Panc1 (cell line): ENCODE measurements around the gene CAPN8. TPM values are rescaled to one million over a fixed set of nuclear protein-coding genes. Genes with fewer than 3 reads are reported as not detected.

Experiments
- ATAC-seq: fragments of 200-7000 bp; cut with Tn5 transposase; 2 replicates; pipeline ENCODE4 v1.9.1; 2020; ENCODE audit warnings: mild to moderate bottlenecking, moderate library complexity
- BruUV-seq: library from RNA; stranded (reverse); fragments of 400-500 nt; replicated peaks from 2 replicates; lab custom pipeline; 2021; lab: Mats Ljungman, UMichigan
- CTCF ChIA-PET: fragments of 300-600 bp; sonication (Branson Sonifier 250); formaldehyde crosslinking; loops from one replicate; lab custom pipeline; 2022; ENCODE audit warnings: antibody characterized with exemption; lab: Charles Lee
- POLR2A ChIA-PET: fragments of 300-600 bp; sonication (Branson Sonifier 250); formaldehyde crosslinking; loops from one replicate; lab custom pipeline; 2022; ENCODE audit warnings: antibody characterized with exemption; lab: Charles Lee
- DNase-seq: peaks from one replicate; pipeline ENCODE4 v3.0.0-alpha.2; 2010; ENCODE audit warnings: low read depth, low spot score
- H3K27ac ChIP-seq: 2 replicates; pipeline ENCODE4 v1.5.1; 2011; ENCODE audit warnings: mild to moderate bottlenecking, low read length, inconsistent platforms
- H3K27me3 ChIP-seq: fragments of 200-500 bp; sonication (Bioruptor generic); 2 replicates; pipeline ENCODE4 v1.6.0; 2014; ENCODE audit warnings: low read length, inconsistent platforms; ENCODE audit not compliant: control insufficient read depth, insufficient read depth
- H3K36me3 ChIP-seq: fragments of 200-500 bp; sonication (Bioruptor generic); 2 replicates; pipeline ENCODE4 v1.5.1; 2014; ENCODE audit warnings: inconsistent platforms, mild to moderate bottlenecking, low read length, moderate library complexity; ENCODE audit not compliant: control insufficient read depth, insufficient read depth
- H3K4me1 ChIP-seq: 2 replicates; pipeline ENCODE4 v1.5.1; 2011; ENCODE audit warnings: inconsistent platforms, mild to moderate bottlenecking, low read length, moderate library complexity; ENCODE audit not compliant: control insufficient read depth, insufficient read depth
- H3K4me3 ChIP-seq, 2 experiments: 2 replicates each; pipeline ENCODE4 v1.5.1; 2011 to 2012; ENCODE audit warnings: low read depth in 2 of 2, low read length in 2 of 2, mild to moderate bottlenecking in 2 of 2, inconsistent platforms in 1 of 2, moderate library complexity in 1 of 2
- H3K9me3 ChIP-seq: fragments of 200-500 bp; sonication (Bioruptor generic); 2 replicates; pipeline ENCODE4 v1.5.1; 2014; ENCODE audit warnings: low read depth, mild to moderate bottlenecking, inconsistent platforms, low read length, moderate library complexity; ENCODE audit not compliant: control insufficient read depth, insufficient read depth
- POLR2AphosphoS5 ChIP-seq: IDR thresholded peaks from 2 replicates; pipeline ENCODE4 v1.6.1; 2012; ENCODE audit warnings: mild to moderate bottlenecking, low read depth, low read length, moderate library complexity
- SIN3A ChIP-seq: IDR thresholded peaks from 2 replicates; pipeline ENCODE4 v1.6.1; 2012; ENCODE audit warnings: low read depth, mild to moderate bottlenecking, low read length, moderate library complexity, borderline replicate concordance; ENCODE audit not compliant: insufficient read depth
- TCF7L2 ChIP-seq: IDR thresholded peaks from 2 replicates; pipeline ENCODE4 v1.6.1; 2011; ENCODE audit warnings: mild to moderate bottlenecking, low read depth, low read length, inconsistent platforms
- in situ Hi-C: cut with HindIII; loops from 2 replicates; pipeline ENCODE4 v1.10.0; 2016; ENCODE audit warnings: low sequenced_read_pairs, low pct_unique_long_range_greater_than_20kb
- intact Hi-C: fragments of 100-400 bp; cut with micrococcal nuclease; formaldehyde crosslinking; loops from one replicate; pipeline ENCODE4 v1.10.0; 2022; ENCODE audit not compliant: unreplicated experiment
- total RNA-seq: library from RNA; stranded (reverse); gene quantifications from one replicate; pipeline ENCODE4 v1.2.1, GENCODE V29; 2021; ENCODE audit not compliant: unreplicated experiment
- TF ChIP-seq, protein P1 (sequence below), 2 experiments: IDR thresholded peaks; 2 replicates each; pipeline ENCODE4 v1.6.1; 2011 to 2012; ENCODE audit warnings: low read depth in 2 of 2, control low read depth in 1 of 2, low read length in 1 of 2, mild to moderate bottlenecking in 1 of 2, moderate library complexity in 1 of 2; ENCODE audit not compliant: insufficient read depth in 1 of 2
- TF ChIP-seq, protein P2 (sequence below): fragments of 450-650 bp; IDR thresholded peaks from 2 replicates; pipeline ENCODE4 v1.5.1; 2017; ENCODE audit warnings: mild to moderate bottlenecking

The CAPN8 gene
- total RNA-seq, 1 experiment from 2014 or later = 0.28 TPM

DNA sequence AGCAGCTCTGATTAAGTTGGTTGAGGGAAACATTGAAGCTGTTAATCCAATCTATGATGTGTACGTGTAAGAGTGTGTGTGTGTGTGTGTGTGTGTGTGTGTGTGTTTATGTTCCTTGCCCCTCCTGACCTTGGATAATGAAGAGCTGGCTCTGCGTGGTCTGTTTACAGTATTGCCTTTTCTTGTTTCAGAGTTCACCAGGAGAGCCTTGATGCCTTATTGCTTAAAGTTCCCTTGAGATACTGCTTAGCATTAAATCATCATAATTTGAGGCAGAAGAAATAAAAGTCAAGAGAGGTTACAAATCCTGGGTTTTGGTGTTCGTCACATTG lies 36.4 kb downstream of the CAPN8 start:
- Histone ChIP-seq H3K4me3 (no peak overlapping the region), H3K9me3 (no peaks in the 10 kb centered on the region), H3K27me3 (no peaks in the 10 kb centered on the region), H3K4me1 (no peaks in the 10 kb centered on the region), H3K36me3 (no peaks in the 10 kb centered on the region), H3K27ac (no peak overlapping the region)
- in situ Hi-C loops (no loop called here), intact Hi-C loops (no loop called here)
- DNase-seq (no peak), ATAC-seq (no peak)
- POLR2A ChIA-PET = interaction anchor here (0.6 kb wide), 1 partner anchor 15 kb away, joined by 3 read pairs; no protein-coding TSS in a partner anchor
- no TSS peak for BruUV-seq
- CTCF ChIA-PET = interaction anchor here (0.7 kb wide), 1 partner anchor 72 kb away, joined by 3 read pairs; no protein-coding TSS in a partner anchor
- TF ChIP-seq, protein P1, sequence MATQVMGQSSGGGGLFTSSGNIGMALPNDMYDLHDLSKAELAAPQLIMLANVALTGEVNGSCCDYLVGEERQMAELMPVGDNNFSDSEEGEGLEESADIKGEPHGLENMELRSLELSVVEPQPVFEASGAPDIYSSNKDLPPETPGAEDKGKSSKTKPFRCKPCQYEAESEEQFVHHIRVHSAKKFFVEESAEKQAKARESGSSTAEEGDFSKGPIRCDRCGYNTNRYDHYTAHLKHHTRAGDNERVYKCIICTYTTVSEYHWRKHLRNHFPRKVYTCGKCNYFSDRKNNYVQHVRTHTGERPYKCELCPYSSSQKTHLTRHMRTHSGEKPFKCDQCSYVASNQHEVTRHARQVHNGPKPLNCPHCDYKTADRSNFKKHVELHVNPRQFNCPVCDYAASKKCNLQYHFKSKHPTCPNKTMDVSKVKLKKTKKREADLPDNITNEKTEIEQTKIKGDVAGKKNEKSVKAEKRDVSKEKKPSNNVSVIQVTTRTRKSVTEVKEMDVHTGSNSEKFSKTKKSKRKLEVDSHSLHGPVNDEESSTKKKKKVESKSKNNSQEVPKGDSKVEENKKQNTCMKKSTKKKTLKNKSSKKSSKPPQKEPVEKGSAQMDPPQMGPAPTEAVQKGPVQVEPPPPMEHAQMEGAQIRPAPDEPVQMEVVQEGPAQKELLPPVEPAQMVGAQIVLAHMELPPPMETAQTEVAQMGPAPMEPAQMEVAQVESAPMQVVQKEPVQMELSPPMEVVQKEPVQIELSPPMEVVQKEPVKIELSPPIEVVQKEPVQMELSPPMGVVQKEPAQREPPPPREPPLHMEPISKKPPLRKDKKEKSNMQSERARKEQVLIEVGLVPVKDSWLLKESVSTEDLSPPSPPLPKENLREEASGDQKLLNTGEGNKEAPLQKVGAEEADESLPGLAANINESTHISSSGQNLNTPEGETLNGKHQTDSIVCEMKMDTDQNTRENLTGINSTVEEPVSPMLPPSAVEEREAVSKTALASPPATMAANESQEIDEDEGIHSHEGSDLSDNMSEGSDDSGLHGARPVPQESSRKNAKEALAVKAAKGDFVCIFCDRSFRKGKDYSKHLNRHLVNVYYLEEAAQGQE (IDR thresholded peaks at IDR 0.05; ENCODE audit: insufficient read depth in 1 of 2, low read depth in 2 of 2, low read length in 1 of 2) = no peak
- TF ChIP-seq SIN3A (no peak), POLR2AphosphoS5 (no peak), TCF7L2 (no peak)
- TF ChIP-seq, protein P2, sequence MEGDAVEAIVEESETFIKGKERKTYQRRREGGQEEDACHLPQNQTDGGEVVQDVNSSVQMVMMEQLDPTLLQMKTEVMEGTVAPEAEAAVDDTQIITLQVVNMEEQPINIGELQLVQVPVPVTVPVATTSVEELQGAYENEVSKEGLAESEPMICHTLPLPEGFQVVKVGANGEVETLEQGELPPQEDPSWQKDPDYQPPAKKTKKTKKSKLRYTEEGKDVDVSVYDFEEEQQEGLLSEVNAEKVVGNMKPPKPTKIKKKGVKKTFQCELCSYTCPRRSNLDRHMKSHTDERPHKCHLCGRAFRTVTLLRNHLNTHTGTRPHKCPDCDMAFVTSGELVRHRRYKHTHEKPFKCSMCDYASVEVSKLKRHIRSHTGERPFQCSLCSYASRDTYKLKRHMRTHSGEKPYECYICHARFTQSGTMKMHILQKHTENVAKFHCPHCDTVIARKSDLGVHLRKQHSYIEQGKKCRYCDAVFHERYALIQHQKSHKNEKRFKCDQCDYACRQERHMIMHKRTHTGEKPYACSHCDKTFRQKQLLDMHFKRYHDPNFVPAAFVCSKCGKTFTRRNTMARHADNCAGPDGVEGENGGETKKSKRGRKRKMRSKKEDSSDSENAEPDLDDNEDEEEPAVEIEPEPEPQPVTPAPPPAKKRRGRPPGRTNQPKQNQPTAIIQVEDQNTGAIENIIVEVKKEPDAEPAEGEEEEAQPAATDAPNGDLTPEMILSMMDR = no peak

DNA sequence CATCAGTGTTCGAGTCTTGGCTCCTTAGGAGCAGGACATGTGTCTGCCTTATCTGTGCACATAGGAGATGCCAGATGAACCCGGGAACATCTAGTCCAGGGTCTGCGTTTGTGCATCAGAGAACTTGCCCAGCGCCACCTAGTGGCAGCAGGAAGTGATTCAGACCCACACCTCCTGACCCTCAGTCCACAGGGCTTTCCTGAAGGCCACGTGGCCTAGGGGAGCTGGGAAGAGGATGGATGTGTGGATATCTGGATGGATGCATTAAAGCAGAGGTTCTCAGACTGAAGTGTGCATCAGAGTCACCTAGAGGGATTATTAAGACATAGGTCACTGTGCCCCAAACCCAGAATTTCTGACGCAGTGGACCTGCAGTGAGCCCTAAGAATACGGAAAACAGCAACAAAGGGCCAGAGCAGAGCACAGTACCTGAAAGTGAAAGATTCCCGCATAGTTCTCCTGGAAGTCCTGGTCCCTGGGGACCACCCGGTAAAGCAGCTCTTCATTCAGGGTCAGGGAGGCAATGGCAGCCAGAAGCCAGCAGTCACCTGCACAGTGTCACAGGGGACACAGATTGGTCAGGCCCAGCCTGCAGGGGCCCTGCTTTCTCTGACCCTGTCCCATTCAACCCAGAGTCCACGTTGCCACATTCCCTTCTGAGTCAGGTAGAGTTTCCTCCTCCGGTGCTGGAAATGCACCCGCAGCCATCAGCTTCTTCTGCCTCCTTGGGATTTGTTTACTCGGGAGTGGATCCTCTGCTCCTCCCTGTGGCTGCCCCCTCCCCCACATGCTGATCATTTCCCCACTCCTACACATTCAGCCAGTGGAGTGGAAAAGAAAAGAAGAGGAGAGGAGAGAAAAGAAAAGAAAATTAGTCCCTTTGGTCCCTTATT lies 37.0 kb downstream of the CAPN8 start:
- in situ Hi-C loops (no loop called here), intact Hi-C loops (no loop called here)
- DNase-seq (no peak), ATAC-seq (peak; percentile 73)
- Histone ChIP-seq H3K9me3 (no peaks in the 10 kb centered on the region), H3K27ac (no peak overlapping the region), H3K4me3 (no peak overlapping the region), H3K36me3 (no peaks in the 10 kb centered on the region), H3K4me1 (no peaks in the 10 kb centered on the region), H3K27me3 (no peaks in the 10 kb centered on the region)
- ChIA-PET POLR2A (no interaction called here), CTCF (interaction anchor here (0.7 kb wide), 1 partner anchor 72 kb away, joined by 3 read pairs; no protein-coding TSS in a partner anchor)
- TF ChIP-seq, protein P1 (IDR thresholded peaks at IDR 0.05; ENCODE audit: insufficient read depth in 1 of 2, low read depth in 2 of 2, low read length in 1 of 2) = no peak
- TF ChIP-seq, protein P2 = peak; percentile 44; the same call in 1 of the 2 replicates
- no TSS peak for BruUV-seq
